ENCODE measurements around the gene ERAP2. TPM values are rescaled to one million over a fixed set of nuclear protein-coding genes. Genes with fewer than 3 reads are reported as not detected.
A peak's percentile ranks its signal among the peaks of the same experiment; 100 is the strongest.

Gene ERAP2
- total and polyA plus RNA-seq, 2 of the 13 experiments (the other 11 are each of a cell fraction or from before 2014, with no cell fraction given): 12.8 to 16.6 TPM

DNA sequence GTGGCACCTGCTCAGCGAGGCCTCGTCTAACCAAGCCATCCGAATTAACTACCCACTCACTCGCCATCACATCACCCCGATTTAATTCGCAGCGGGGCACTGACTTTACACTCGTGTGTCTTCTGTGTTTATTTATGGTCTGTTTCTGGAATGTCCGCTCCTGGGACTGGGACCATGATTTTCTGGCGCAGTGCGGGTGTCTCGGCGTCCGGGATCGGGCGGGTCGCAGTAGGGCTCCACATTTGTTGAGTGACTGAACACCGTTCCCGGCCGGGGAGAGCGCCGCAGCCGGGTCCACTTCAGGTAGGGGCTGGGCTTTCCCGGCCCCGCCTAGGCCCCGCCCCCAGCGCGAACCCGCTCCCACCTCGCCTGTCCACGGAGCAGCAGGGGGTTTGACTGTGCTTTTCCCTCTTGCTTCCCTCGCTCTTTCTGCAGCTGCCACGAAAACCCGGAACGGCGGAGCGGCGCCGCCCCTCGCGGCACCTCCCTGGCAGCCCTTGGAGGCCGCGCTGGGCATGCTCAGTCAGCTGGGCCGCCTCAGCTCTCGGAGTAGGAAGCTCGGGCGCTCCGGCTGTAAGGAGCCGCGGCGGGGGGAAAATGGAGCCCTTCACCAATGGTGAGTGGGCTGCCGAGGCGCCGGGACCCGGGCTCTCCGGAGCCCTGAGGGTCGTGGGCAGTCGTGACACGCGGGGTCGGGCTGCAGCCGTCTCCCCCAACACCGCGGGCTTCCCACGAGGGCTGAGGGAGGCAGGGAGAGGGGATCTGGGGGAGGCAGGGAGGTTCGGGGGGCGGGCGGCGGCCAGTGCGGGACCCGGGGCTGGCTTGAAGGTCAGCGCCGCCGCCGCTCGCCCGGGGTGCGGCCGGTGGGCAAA lies 59.5 kb downstream of the ERAP2 start, which contains the start of gene LNPEP (continued):
- no peak for TF ChIP-seq FOXO4 (CRISPR knock-in tag; conservative IDR thresholded peaks at IDR 0.05)
- TF ChIP-seq ZMAT5 (CRISPR knock-in tag; IDR thresholded peaks at IDR 0.05; ENCODE audit: borderline replicate concordance, low read depth): no peak
- TF ChIP-seq, protein P1, sequence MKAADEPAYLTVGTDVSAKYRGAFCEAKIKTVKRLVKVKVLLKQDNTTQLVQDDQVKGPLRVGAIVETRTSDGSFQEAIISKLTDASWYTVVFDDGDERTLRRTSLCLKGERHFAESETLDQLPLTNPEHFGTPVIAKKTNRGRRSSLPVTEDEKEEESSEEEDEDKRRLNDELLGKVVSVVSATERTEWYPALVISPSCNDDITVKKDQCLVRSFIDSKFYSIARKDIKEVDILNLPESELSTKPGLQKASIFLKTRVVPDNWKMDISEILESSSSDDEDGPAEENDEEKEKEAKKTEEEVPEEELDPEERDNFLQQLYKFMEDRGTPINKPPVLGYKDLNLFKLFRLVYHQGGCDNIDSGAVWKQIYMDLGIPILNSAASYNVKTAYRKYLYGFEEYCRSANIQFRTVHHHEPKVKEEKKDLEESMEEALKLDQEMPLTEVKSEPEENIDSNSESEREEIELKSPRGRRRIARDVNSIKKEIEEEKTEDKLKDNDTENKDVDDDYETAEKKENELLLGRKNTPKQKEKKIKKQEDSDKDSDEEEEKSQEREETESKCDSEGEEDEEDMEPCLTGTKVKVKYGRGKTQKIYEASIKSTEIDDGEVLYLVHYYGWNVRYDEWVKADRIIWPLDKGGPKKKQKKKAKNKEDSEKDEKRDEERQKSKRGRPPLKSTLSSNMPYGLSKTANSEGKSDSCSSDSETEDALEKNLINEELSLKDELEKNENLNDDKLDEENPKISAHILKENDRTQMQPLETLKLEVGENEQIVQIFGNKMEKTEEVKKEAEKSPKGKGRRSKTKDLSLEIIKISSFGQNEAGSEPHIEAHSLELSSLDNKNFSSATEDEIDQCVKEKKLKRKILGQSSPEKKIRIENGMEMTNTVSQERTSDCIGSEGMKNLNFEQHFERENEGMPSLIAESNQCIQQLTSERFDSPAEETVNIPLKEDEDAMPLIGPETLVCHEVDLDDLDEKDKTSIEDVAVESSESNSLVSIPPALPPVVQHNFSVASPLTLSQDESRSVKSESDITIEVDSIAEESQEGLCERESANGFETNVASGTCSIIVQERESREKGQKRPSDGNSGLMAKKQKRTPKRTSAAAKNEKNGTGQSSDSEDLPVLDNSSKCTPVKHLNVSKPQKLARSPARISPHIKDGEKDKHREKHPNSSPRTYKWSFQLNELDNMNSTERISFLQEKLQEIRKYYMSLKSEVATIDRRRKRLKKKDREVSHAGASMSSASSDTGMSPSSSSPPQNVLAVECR (CRISPR knock-in tag; IDR thresholded peaks at IDR 0.05; ENCODE audit: borderline replicate concordance): peak; percentile 38; the same call in 1 of the 2 replicates
- peak; percentile 96 for TF ChIP-seq HNRNPL (IDR thresholded peaks at IDR 0.05; ENCODE audit: low read depth, low read length)
- peak; percentile 36; the same call in 1 of the 2 replicates for TF ChIP-seq SIN3B (IDR thresholded peaks at IDR 0.05; ENCODE audit: low read length)
- no peak for TF ChIP-seq SOX6 (IDR thresholded peaks at IDR 0.05)
- peak; percentile 54; the same call in 1 of the 2 replicates for TF ChIP-seq SOX6 (CRISPR knock-in tag; IDR thresholded peaks at IDR 0.05)
- no peak for TF ChIP-seq MAFF (IDR thresholded peaks at IDR 0.05; ENCODE audit: low read depth, low read length)
- no peak for TF ChIP-seq SYNCRIP (IDR thresholded peaks at IDR 0.05; ENCODE audit: insufficient read depth, low read depth, low read length)
- TF ChIP-seq ZNF713 (CRISPR knock-in tag; IDR thresholded peaks at IDR 0.05): no peak
- TF ChIP-seq SNAPC2 (CRISPR knock-in tag; IDR thresholded peaks at IDR 0.05): no peak
- TF ChIP-seq ZNF33A (CRISPR knock-in tag; IDR thresholded peaks at IDR 0.05; ENCODE audit: borderline replicate concordance): peak; percentile 93; the same call in 1 of the 2 replicates
- no peak for TF ChIP-seq ELK4 (CRISPR knock-in tag; IDR thresholded peaks at IDR 0.05; ENCODE audit: borderline replicate concordance)
- TF ChIP-seq ZNF574 (CRISPR knock-in tag; IDR thresholded peaks at IDR 0.05): peak; percentile 84
- TF ChIP-seq TBP (CRISPR knock-in tag; IDR thresholded peaks at IDR 0.05): no peak
- peak; percentile 85 for TF ChIP-seq IRF9 (CRISPR knock-in tag; IDR thresholded peaks at IDR 0.05; ENCODE audit: borderline replicate concordance)
- no peak for TF ChIP-seq NCOA5 (CRISPR knock-in tag; IDR thresholded peaks at IDR 0.05)

All from HepG2 (cell line).